Trophoblast cell (in vitro differentiated cells and primary cell): ENCODE measurements around the gene CNKSR3.

Experiments
- DNase-seq, 2 donors: peaks; one replicate each; pipeline ENCODE4 v3.0.0-alpha.2; 2016
- H2AFZ ChIP-seq: 2 replicates; pipeline ENCODE4 v1.6.1; 2013; ENCODE audit warnings: low read length, moderate library complexity, mild to moderate bottlenecking; ENCODE audit not compliant: insufficient read depth, poor library complexity
- H2AK5ac ChIP-seq: 2 replicates; pipeline ENCODE4 v1.6.1; 2013; ENCODE audit warnings: mild to moderate bottlenecking, low read length
- H2BK120ac ChIP-seq: 2 replicates; pipeline ENCODE4 v1.6.1; 2013; ENCODE audit warnings: low read length, mild to moderate bottlenecking, moderate library complexity; ENCODE audit not compliant: insufficient read depth, poor library complexity
- H2BK12ac ChIP-seq: 2 replicates; pipeline ENCODE4 v1.6.1; 2013; ENCODE audit warnings: mild to moderate bottlenecking, low read length, moderate library complexity
- H2BK5ac ChIP-seq: 2 replicates; pipeline ENCODE4 v1.6.1; 2013; ENCODE audit warnings: low read length, low read depth, moderate library complexity, mild to moderate bottlenecking; ENCODE audit not compliant: poor library complexity
- H3K14ac ChIP-seq: 2 replicates; pipeline ENCODE4 v1.6.1; 2013; ENCODE audit warnings: mild to moderate bottlenecking, low read length
- H3K18ac ChIP-seq: 2 replicates; pipeline ENCODE4 v1.6.1; 2013; ENCODE audit warnings: mild to moderate bottlenecking, low read length
- H3K23ac ChIP-seq: 2 replicates; pipeline ENCODE4 v1.6.1; 2013; ENCODE audit warnings: low read length
- H3K27ac ChIP-seq: 2 replicates; pipeline ENCODE4 v1.5.1; 2013; ENCODE audit warnings: low read depth, mild to moderate bottlenecking, inconsistent platforms, low read length, moderate library complexity
- H3K27me3 ChIP-seq: 2 replicates; pipeline ENCODE4 v1.6.1; 2013; ENCODE audit warnings: inconsistent platforms, mild to moderate bottlenecking, low read length, moderate library complexity; ENCODE audit not compliant: insufficient read depth
- H3K36me3 ChIP-seq, 2 experiments: 1 replicate in 1 of 2; 2 replicates in 1 of 2; pipeline ENCODE4 v1.6.1; 2013; ENCODE audit warnings: low read length in 2 of 2, mild to moderate bottlenecking in 2 of 2, moderate library complexity in 1 of 2; ENCODE audit not compliant: insufficient read depth in 2 of 2, control insufficient read depth in 1 of 2
- H3K4ac ChIP-seq: 2 replicates; pipeline ENCODE4 v1.6.1; 2013; ENCODE audit warnings: low read depth, mild to moderate bottlenecking, low read length, moderate library complexity
- H3K4me1 ChIP-seq, 2 experiments: 1 replicate in 1 of 2; 2 replicates in 1 of 2; pipeline ENCODE4 v1.6.1; 2013; ENCODE audit warnings: low read length in 2 of 2, mild to moderate bottlenecking in 2 of 2, moderate library complexity in 1 of 2; ENCODE audit not compliant: insufficient read depth in 2 of 2, control insufficient read depth in 1 of 2
- H3K4me2 ChIP-seq: 2 replicates; pipeline ENCODE4 v1.6.1; 2013; ENCODE audit warnings: inconsistent platforms, mild to moderate bottlenecking, low read length, moderate library complexity
- H3K4me3 ChIP-seq: 2 replicates; pipeline ENCODE4 v1.5.1; 2013; ENCODE audit warnings: mild to moderate bottlenecking, low read depth, low read length, inconsistent platforms
- H3K79me1 ChIP-seq: one replicate; pipeline ENCODE4 v1.6.1; 2013; ENCODE audit warnings: low read length
- H3K79me2 ChIP-seq: 2 replicates; pipeline ENCODE4 v1.6.1; 2013; ENCODE audit warnings: low read length, mild to moderate bottlenecking; ENCODE audit not compliant: control insufficient read depth, insufficient read depth, poor library complexity
- H3K9ac ChIP-seq: 2 replicates; pipeline ENCODE4 v1.6.1; 2013; ENCODE audit warnings: mild to moderate bottlenecking, low read length
- H3K9me3 ChIP-seq: 2 replicates; pipeline ENCODE4 v1.6.1; 2013; ENCODE audit warnings: low read depth, mild to moderate bottlenecking, control low read depth, inconsistent platforms, low read length; ENCODE audit not compliant: insufficient read depth
- H4K12ac ChIP-seq: 2 replicates; pipeline ENCODE4 v1.6.1; 2013; ENCODE audit warnings: low read depth, mild to moderate bottlenecking, low read length, moderate library complexity
- H4K8ac ChIP-seq: 2 replicates; pipeline ENCODE4 v1.6.1; 2013; ENCODE audit warnings: low read depth, mild to moderate bottlenecking, low read length, moderate library complexity
- H4K91ac ChIP-seq: one replicate; pipeline ENCODE4 v1.6.1; 2013; ENCODE audit warnings: low read depth, mild to moderate bottlenecking, low read length, moderate library complexity
- WGBS: extraction: QIAGEN DNeasy Blood & Tissue Kit; methylation state at CpG from one replicate; pipeline ENCODE4 v1.1.7; 2013; ENCODE audit warnings: missing lambda C conversion rate; ENCODE audit not compliant: insufficient read length, insufficient coverage; ENCODE audit errors: extremely low coverage; 5-methylcytosine and 5-hydroxymethylcytosine counted together

The CNKSR3 gene

GRCh38 chr6:154367839-154368695 is 142.4 kb downstream of the CNKSR3 start:
- H2BK5ac ChIP-seq = no peak overlapping the region
- no peaks in the 10 kb centered on the region for H3K9me3 ChIP-seq
- H3K4me3 ChIP-seq = no peak overlapping the region
- H4K12ac ChIP-seq = no peak overlapping the region
- H4K8ac ChIP-seq = no peak overlapping the region
- DNase-seq = peak; percentile 14 to 72
- no peak overlapping the region for H3K14ac ChIP-seq
- H3K4me1 ChIP-seq = no peaks in the 10 kb centered on the region
- H3K4me2 ChIP-seq = no peak overlapping the region
- H3K18ac ChIP-seq = no peak overlapping the region
- no peaks in the 10 kb centered on the region for H3K79me2 ChIP-seq
- no peaks in the 10 kb centered on the region for H3K36me3 ChIP-seq
- no peak overlapping the region for H3K9ac ChIP-seq
- no peak overlapping the region for H2AFZ ChIP-seq
- no peak overlapping the region for H2AK5ac ChIP-seq
- H2BK120ac ChIP-seq = no peak overlapping the region
- H3K27ac ChIP-seq = no peak overlapping the region
- no CpG with 5 or more reads among the region's 9 CpGs for WGBS
- H3K27me3 ChIP-seq = no peaks in the 10 kb centered on the region
- H3K4ac ChIP-seq = no peak overlapping the region
- H4K91ac ChIP-seq = no peak overlapping the region
- no peak overlapping the region for H3K23ac ChIP-seq
- H2BK12ac ChIP-seq = no peak overlapping the region
- no peaks in the 10 kb centered on the region for H3K79me1 ChIP-seq

GRCh38 chr6:154367336-154367735 is 143.1 kb downstream of the CNKSR3 start:
- DNase-seq = peak in 1 of 2 donors; percentile 28
- no peaks in the 10 kb centered on the region for H3K9me3 ChIP-seq
- H4K91ac ChIP-seq = no peak overlapping the region
- no peak overlapping the region for H3K9ac ChIP-seq
- H2AK5ac ChIP-seq = no peak overlapping the region
- no peaks in the 10 kb centered on the region for H3K79me2 ChIP-seq
- no peak overlapping the region for H3K18ac ChIP-seq
- H2BK12ac ChIP-seq = no peak overlapping the region
- H4K8ac ChIP-seq = no peak overlapping the region
- H2BK5ac ChIP-seq = no peak overlapping the region
- no peak overlapping the region for H3K23ac ChIP-seq
- no peaks in the 10 kb centered on the region for H3K4me1 ChIP-seq
- H3K14ac ChIP-seq = no peak overlapping the region
- WGBS = no CpG with 5 or more reads among the region's 5 CpGs
- H3K36me3 ChIP-seq = no peaks in the 10 kb centered on the region
- no peak overlapping the region for H4K12ac ChIP-seq
- no peak overlapping the region for H2AFZ ChIP-seq
- H3K4me3 ChIP-seq = no peak overlapping the region
- no peak overlapping the region for H3K27ac ChIP-seq
- H2BK120ac ChIP-seq = no peak overlapping the region
- no peak overlapping the region for H3K4ac ChIP-seq
- no peaks in the 10 kb centered on the region for H3K27me3 ChIP-seq
- H3K4me2 ChIP-seq = no peak overlapping the region
- H3K79me1 ChIP-seq = no peaks in the 10 kb centered on the region

GRCh38 chr6:154363821-154364220 is 146.7 kb downstream of the CNKSR3 start:
- Histone ChIP-seq H3K14ac (no peak overlapping the region), H3K27ac (no peak overlapping the region), H3K79me1 (no peaks in the 10 kb centered on the region), H2AFZ (no peak overlapping the region), H3K36me3 (no peaks in the 10 kb centered on the region), H2BK12ac (no peak overlapping the region), H4K91ac (no peak overlapping the region), H4K8ac (no peak overlapping the region), H3K9me3 (no peaks in the 10 kb centered on the region), H3K4me2 (no peak overlapping the region), H2BK5ac (no peak overlapping the region), H3K4me3 (no peak overlapping the region), H3K27me3 (no peaks in the 10 kb centered on the region), H3K4me1 (no peaks in the 10 kb centered on the region), H3K18ac (no peak overlapping the region), H2BK120ac (no peak overlapping the region), H3K4ac (no peak overlapping the region), H3K9ac (no peak overlapping the region), H2AK5ac (no peak overlapping the region), H3K79me2 (no peaks in the 10 kb centered on the region), H4K12ac (no peak overlapping the region), H3K23ac (no peak overlapping the region)
- no CpG with 5 or more reads among the region's 4 CpGs for WGBS
- DNase-seq = no peak

- no peak overlapping the region for H4K12ac ChIP-seq
- no peak overlapping the region for H3K4me3 ChIP-seq
- no peak overlapping the region for H3K23ac ChIP-seq
- H3K79me1 ChIP-seq = no peaks in the 10 kb centered on the region
- H4K8ac ChIP-seq = no peak overlapping the region
- H2BK12ac ChIP-seq = no peak overlapping the region
- H3K27ac ChIP-seq = no peak overlapping the region
- H3K27me3 ChIP-seq = no peaks in the 10 kb centered on the region
- no peak overlapping the region for H3K18ac ChIP-seq
- H3K9ac ChIP-seq = no peak overlapping the region
- no peak overlapping the region for H2BK5ac ChIP-seq
- H3K36me3 ChIP-seq = no peaks in the 10 kb centered on the region
- DNase-seq = no peak
- no peak overlapping the region for H2AFZ ChIP-seq
- H3K79me2 ChIP-seq = no peaks in the 10 kb centered on the region
- no peak overlapping the region for H3K4ac ChIP-seq
- no peak overlapping the region for H3K14ac ChIP-seq
- H3K9me3 ChIP-seq = no peaks in the 10 kb centered on the region
- H2AK5ac ChIP-seq = no peak overlapping the region
- no CpG with 5 or more reads among the region's 5 CpGs for WGBS
- H3K4me1 ChIP-seq = no peaks in the 10 kb centered on the region
- no peak overlapping the region for H3K4me2 ChIP-seq
- H2BK120ac ChIP-seq = no peak overlapping the region
- no peak overlapping the region for H4K91ac ChIP-seq
These were observed 149.0 kb downstream of the CNKSR3 start for GRCh38 chr6:154361476-154361875.
